Peyer's patch (tissue), 4 donors: Measurements from ENCODE around the gene PTPMT1.

Source experiments
- CTCF ChIP-seq, 6 experiments: fragments of 450-650 bp in 4 of 6; fragments of 200-600 bp in 2 of 6; sonication (generic) in 1 of 6; IDR thresholded peaks; one replicate each; pipeline ENCODE4 v1.5.1; 2017 to 2019; ENCODE audit warnings: antibody characterized with exemption in 6 of 6, mild to moderate bottlenecking in 3 of 6, moderate library complexity in 1 of 6
- POLR2A ChIP-seq, 2 donors: fragments of 450-650 bp; IDR thresholded peaks; one replicate each; pipeline ENCODE4 v1.5.1; 2017; ENCODE audit warnings: antibody characterized with exemption in 2 of 2, mild to moderate bottlenecking in 2 of 2, moderate library complexity in 2 of 2

- TF ChIP-seq CTCF (IDR thresholded peaks at IDR 0.05) (peak in 4 of 6 experiments; percentile 32 to 49 (median 42)), POLR2A (IDR thresholded peaks at IDR 0.05) (no peak)
These were observed 14.3 kb upstream of the PTPMT1 start for GRCh38 chr11:47551086-47551485.
